HepG2 (cell line): ENCODE data around the gene NR2F6. TPM values are rescaled to one million over a fixed set of nuclear protein-coding genes. Genes with fewer than 3 reads are reported as not detected.

Source experiments
- AGO1 ChIP-seq: fragments of 200-400 bp; formaldehyde crosslinking; IDR thresholded peaks from 2 replicates; pipeline ENCODE4 v1.6.1; 2017; ENCODE audit warnings: mild to moderate bottlenecking, low read depth, low read length, moderate library complexity; ENCODE audit not compliant: poor library complexity, severe bottlenecking
- IRX3 ChIP-seq: sonication (generic); formaldehyde crosslinking; IDR thresholded peaks from 2 replicates; pipeline ENCODE4 v1.8.1; 2023; ENCODE audit warnings: mild to moderate bottlenecking, low read depth, missing genetic modification reagents, borderline replicate concordance
- KLF12 ChIP-seq: sonication (generic); formaldehyde crosslinking; IDR thresholded peaks from 2 replicates; pipeline ENCODE4 v1.4.0; 2020; ENCODE audit warnings: missing genetic modification reagents, borderline replicate concordance
- NFE2L2 ChIP-seq: fragments of 150-350 bp; IDR thresholded peaks from 2 replicates; pipeline ENCODE4 v1.6.1; 2014; ENCODE audit warnings: low read length
- NONO ChIP-seq, 2 experiments: fragments of 450-650 bp in 1 of 2; sonication (generic) in 1 of 2; formaldehyde crosslinking in 1 of 2; IDR thresholded peaks in 1 of 2; conservative IDR thresholded peaks in 1 of 2; 2 replicates each; pipeline versions ENCODE4 v1.6.1 to v1.8.0; 2017 to 2022; ENCODE audit warnings: mild to moderate bottlenecking in 1 of 2, missing genetic modification reagents in 1 of 2, moderate library complexity in 1 of 2
- PHF5A ChIP-seq: IDR thresholded peaks from one replicate; pipeline ENCODE4 v1.6.1; 2018; ENCODE audit warnings: low read depth, missing genetic modification reagents; ENCODE audit not compliant: unreplicated experiment
- PHF8 ChIP-seq: sonication (generic); formaldehyde crosslinking; IDR thresholded peaks from 2 replicates; pipeline ENCODE4 v1.5.0; 2020; ENCODE audit warnings: missing genetic modification reagents
- RFX1 ChIP-seq: fragments of 450-650 bp; IDR thresholded peaks from 2 replicates; pipeline ENCODE4 v1.6.1; 2017
- TSC22D2 ChIP-seq: sonication (generic); formaldehyde crosslinking; IDR thresholded peaks from 2 replicates; pipeline ENCODE4 v1.5.1; 2020; ENCODE audit warnings: missing genetic modification reagents, mild to moderate bottlenecking, borderline replicate concordance
- ZFYVE20 ChIP-seq: sonication (generic); formaldehyde crosslinking; IDR thresholded peaks from 2 replicates; pipeline ENCODE4 v1.8.0; 2023; ENCODE audit warnings: low read depth, mild to moderate bottlenecking, moderate library complexity, missing genetic modification reagents, borderline replicate concordance
- ZNF235 ChIP-seq: sonication (generic); formaldehyde crosslinking; IDR thresholded peaks from 2 replicates; pipeline ENCODE4 v1.8.1; 2023; ENCODE audit warnings: mild to moderate bottlenecking, missing genetic modification reagents, borderline replicate concordance
- ZNF549 ChIP-seq: sonication (generic); formaldehyde crosslinking; IDR thresholded peaks from 2 replicates; pipeline ENCODE4 v1.5.0; 2020; ENCODE audit warnings: missing genetic modification reagents
- ZNF562 ChIP-seq: sonication (generic); formaldehyde crosslinking; IDR thresholded peaks from 2 replicates; pipeline ENCODE4 v1.8.0; 2022; ENCODE audit warnings: missing genetic modification reagents, borderline replicate concordance
- ZNF670 ChIP-seq: sonication (generic); formaldehyde crosslinking; IDR thresholded peaks from 2 replicates; pipeline ENCODE4 v1.8.0; 2022; ENCODE audit warnings: mild to moderate bottlenecking, missing genetic modification reagents, borderline replicate concordance
- ZNF776 ChIP-seq: sonication (generic); formaldehyde crosslinking; IDR thresholded peaks from 2 replicates; pipeline ENCODE4 v1.4.0; 2020; ENCODE audit warnings: mild to moderate bottlenecking, missing genetic modification reagents
- ZNF782 ChIP-seq: sonication (generic); formaldehyde crosslinking; IDR thresholded peaks from 2 replicates; pipeline ENCODE4 v1.4.0; 2020; ENCODE audit warnings: missing genetic modification reagents, mild to moderate bottlenecking, borderline replicate concordance
- polyA plus RNA-seq, 8 experiments: library from polyadenylated mRNA; depleted of rRNA in 3 of 8; stranded (reverse) in 7 of 8; unstranded in 1 of 8; fragments of >200 nt; fragmentation: Illumina TruSeq in 4 of 8; extraction: Trizol in 4 of 8; gene quantifications; 2 replicates each; pipeline versions ENCODE4 v1.2.1 to v1.2.3, GENCODE V29; 2011 to 2016; ENCODE audit warnings: low read depth in 4 of 8, missing spikeins in 1 of 8, mixed read lengths in 1 of 8; ENCODE audit not compliant: insufficient read depth in 1 of 8
- total RNA-seq, 5 experiments: library from RNA; depleted of rRNA; stranded (reverse); fragments of >200 nt; fragmentation: Illumina TruSeq; extraction: Trizol; gene quantifications; 2 replicates each; pipeline ENCODE4 v1.2.3, GENCODE V29; 2016; ENCODE audit warnings: low read depth in 1 of 5
- TF ChIP-seq, protein P1 (sequence below): sonication (generic); formaldehyde crosslinking; IDR thresholded peaks from 2 replicates; pipeline ENCODE4 v1.4.0; 2020; ENCODE audit warnings: mild to moderate bottlenecking, missing genetic modification reagents
- TF ChIP-seq, protein P2 (sequence below): sonication (generic); formaldehyde crosslinking; IDR thresholded peaks from 2 replicates; pipeline ENCODE4 v1.4.0; 2020; ENCODE audit warnings: mild to moderate bottlenecking, low read depth, missing genetic modification reagents
- TF ChIP-seq, protein P3 (sequence below): sonication (generic); formaldehyde crosslinking; IDR thresholded peaks from 2 replicates; pipeline ENCODE4 v1.4.0; 2020; ENCODE audit warnings: missing genetic modification reagents

Gene NR2F6
- total and polyA plus RNA-seq, 2 of the 13 experiments (the other 11 are each of a cell fraction or from before 2014, with no cell fraction given), result 30.9 to 72.4 TPM

DNA sequence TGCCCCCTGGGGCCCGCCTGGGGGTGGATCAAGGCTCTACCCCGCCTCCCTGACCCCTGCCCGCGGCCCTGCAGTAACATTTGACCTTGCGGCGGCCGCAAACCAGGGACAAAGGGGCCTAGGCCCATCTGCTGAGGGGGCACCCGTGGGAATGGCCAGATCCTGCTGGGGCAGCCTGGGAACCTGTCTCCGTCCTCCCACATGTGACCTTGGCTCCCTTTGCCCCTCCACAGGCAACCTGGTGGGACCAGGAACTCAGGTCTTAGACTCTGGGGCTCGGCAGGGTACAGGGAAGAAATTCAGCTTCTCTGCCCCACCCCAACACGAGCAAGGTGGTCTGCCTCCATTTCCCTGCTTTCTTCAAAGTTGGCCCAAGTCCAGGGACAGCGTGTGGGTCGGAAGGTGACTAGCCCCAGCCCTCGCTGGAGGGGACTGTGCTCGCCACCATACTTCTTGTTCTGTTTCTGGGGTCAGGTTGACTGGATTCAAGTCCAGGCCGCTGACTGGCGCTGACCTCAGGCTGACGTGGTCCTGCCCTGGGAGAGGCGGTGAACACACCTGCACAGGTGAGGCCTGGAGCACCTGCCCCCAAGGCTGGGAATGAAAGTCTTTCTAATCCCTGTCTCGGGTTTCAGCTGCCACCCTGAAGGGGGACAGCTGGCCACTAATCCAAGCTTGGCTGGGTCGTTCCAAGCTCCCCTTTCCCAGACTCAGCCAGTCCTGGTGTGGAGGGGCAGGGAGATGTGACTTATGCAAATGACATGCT lies 2.5 kb upstream of the NR2F6 start (continued):
- no peak for TF ChIP-seq ZNF776 (CRISPR knock-in tag)
- peak; percentile 56 for TF ChIP-seq PHF8 (CRISPR knock-in tag)
- TF ChIP-seq KLF12, result no peak
- TF ChIP-seq ZNF235 (CRISPR knock-in tag), result peak; percentile 83; the same call in 1 of the 2 replicates
- TF ChIP-seq, protein P1, sequence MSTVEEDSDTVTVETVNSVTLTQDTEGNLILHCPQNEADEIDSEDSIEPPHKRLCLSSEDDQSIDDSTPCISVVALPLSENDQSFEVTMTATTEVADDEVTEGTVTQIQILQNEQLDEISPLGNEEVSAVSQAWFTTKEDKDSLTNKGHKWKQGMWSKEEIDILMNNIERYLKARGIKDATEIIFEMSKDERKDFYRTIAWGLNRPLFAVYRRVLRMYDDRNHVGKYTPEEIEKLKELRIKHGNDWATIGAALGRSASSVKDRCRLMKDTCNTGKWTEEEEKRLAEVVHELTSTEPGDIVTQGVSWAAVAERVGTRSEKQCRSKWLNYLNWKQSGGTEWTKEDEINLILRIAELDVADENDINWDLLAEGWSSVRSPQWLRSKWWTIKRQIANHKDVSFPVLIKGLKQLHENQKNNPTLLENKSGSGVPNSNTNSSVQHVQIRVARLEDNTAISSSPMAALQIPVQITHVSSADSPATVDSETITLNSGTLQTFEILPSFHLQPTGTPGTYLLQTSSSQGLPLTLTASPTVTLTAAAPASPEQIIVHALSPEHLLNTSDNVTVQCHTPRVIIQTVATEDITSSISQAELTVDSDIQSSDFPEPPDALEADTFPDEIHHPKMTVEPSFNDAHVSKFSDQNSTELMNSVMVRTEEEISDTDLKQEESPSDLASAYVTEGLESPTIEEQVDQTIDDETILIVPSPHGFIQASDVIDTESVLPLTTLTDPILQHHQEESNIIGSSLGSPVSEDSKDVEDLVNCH (CRISPR knock-in tag), result no peak
- no peak for TF ChIP-seq AGO1
- TF ChIP-seq NFE2L2, result no peak
- TF ChIP-seq PHF5A (CRISPR knock-in tag), result no peak
- TF ChIP-seq ZNF549 (CRISPR knock-in tag), result no peak
- no peak for TF ChIP-seq ZFYVE20
- no peak for TF ChIP-seq ZNF562
- TF ChIP-seq, protein P2, sequence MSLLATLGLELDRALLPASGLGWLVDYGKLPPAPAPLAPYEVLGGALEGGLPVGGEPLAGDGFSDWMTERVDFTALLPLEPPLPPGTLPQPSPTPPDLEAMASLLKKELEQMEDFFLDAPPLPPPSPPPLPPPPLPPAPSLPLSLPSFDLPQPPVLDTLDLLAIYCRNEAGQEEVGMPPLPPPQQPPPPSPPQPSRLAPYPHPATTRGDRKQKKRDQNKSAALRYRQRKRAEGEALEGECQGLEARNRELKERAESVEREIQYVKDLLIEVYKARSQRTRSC (CRISPR knock-in tag), result 0 out of 2 replicates have a peak, but pooled peaks have one; percentile 57
- peak; percentile 62; the same call in 1 of the 2 replicates for TF ChIP-seq ZNF782 (CRISPR knock-in tag)
- no peak for TF ChIP-seq TSC22D2 (CRISPR knock-in tag)
- no peak for TF ChIP-seq RFX1
- TF ChIP-seq IRX3 (CRISPR knock-in tag), result peak; percentile 47; the same call in 1 of the 2 replicates
- TF ChIP-seq, protein P3, sequence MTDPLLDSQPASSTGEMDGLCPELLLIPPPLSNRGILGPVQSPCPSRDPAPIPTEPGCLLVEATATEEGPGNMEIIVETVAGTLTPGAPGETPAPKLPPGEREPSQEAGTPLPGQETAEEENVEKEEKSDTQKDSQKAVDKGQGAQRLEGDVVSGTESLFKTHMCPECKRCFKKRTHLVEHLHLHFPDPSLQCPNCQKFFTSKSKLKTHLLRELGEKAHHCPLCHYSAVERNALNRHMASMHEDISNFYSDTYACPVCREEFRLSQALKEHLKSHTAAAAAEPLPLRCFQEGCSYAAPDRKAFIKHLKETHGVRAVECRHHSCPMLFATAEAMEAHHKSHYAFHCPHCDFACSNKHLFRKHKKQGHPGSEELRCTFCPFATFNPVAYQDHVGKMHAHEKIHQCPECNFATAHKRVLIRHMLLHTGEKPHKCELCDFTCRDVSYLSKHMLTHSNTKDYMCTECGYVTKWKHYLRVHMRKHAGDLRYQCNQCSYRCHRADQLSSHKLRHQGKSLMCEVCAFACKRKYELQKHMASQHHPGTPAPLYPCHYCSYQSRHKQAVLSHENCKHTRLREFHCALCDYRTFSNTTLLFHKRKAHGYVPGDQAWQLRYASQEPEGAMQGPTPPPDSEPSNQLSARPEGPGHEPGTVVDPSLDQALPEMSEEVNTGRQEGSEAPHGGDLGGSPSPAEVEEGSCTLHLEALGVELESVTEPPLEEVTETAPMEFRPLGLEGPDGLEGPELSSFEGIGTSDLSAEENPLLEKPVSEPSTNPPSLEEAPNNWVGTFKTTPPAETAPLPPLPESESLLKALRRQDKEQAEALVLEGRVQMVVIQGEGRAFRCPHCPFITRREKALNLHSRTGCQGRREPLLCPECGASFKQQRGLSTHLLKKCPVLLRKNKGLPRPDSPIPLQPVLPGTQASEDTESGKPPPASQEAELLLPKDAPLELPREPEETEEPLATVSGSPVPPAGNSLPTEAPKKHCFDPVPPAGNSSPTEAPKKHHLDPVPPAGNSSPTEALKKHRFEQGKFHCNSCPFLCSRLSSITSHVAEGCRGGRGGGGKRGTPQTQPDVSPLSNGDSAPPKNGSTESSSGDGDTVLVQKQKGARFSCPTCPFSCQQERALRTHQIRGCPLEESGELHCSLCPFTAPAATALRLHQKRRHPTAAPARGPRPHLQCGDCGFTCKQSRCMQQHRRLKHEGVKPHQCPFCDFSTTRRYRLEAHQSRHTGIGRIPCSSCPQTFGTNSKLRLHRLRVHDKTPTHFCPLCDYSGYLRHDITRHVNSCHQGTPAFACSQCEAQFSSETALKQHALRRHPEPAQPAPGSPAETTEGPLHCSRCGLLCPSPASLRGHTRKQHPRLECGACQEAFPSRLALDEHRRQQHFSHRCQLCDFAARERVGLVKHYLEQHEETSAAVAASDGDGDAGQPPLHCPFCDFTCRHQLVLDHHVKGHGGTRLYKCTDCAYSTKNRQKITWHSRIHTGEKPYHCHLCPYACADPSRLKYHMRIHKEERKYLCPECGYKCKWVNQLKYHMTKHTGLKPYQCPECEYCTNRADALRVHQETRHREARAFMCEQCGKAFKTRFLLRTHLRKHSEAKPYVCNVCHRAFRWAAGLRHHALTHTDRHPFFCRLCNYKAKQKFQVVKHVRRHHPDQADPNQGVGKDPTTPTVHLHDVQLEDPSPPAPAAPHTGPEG (CRISPR knock-in tag), result peak; percentile 57; the same call in 1 of the 2 replicates
- TF ChIP-seq NONO (IDR thresholded peaks at IDR 0.05), result no peak
- TF ChIP-seq NONO (CRISPR knock-in tag; conservative IDR thresholded peaks at IDR 0.05), result peak; percentile 86
- 0 out of 2 replicates have a peak, but pooled peaks have one; percentile 61 for TF ChIP-seq ZNF670 (CRISPR knock-in tag)
